NCI-H526 (cell line): Measurements from ENCODE around the gene C1QTNF9B.

Experiments
- DNase-seq, 2 experiments: peaks; one replicate each; lab custom pipeline; 2025; lab: John Stamatoyannopoulos, UW

Gene C1QTNF9B

DNA sequence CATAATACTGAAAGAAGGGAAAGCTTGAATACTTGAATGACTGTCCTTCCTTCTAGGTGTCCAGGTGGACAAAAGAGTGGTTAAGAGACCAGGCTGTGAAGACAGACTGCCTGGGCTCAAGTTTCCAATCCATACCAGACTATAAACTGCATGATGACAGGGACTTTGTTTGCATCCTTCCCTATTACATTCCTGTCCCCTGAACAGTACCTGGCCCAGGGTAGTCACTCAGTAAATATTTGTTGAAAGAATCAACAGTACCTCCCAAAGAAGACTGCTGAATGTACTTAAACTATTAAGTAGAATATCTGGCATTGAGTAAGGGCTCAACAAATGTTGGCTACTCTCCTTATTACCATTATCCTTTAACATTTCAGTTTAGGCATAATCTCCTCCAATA is 37.8 kb downstream of the C1QTNF9B start:
- DNase-seq = no peak

- DNase-seq = no peak
Measured at GRCh38 chr13:23858546-23858945, 38.8 kb downstream of the C1QTNF9B start.

- peak in 1 of 2 experiments; percentile 53 for DNase-seq
Measured at GRCh38 chr13:23856008-23856750, 41.1 kb downstream of the C1QTNF9B start.

DNA sequence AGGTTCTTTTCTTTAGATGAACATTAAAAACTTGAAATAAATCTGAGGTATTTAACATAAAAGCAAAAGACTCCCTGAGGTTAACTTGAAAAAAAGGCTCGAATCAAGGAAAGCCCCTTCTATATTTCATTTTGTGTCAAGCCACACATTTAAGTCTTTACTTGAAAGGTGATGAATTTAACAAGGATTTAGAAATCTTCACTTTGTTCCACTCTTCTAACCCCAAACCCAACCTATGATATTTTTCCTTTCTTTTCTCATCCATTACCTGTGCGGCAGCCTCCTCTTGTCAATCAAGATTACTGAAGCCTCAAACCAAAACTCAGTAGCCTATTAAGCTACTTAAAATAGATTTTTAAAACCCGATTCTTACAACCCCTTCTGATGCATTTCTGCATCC is 41.9 kb downstream of the C1QTNF9B start:
- DNase-seq = no peak

DNA sequence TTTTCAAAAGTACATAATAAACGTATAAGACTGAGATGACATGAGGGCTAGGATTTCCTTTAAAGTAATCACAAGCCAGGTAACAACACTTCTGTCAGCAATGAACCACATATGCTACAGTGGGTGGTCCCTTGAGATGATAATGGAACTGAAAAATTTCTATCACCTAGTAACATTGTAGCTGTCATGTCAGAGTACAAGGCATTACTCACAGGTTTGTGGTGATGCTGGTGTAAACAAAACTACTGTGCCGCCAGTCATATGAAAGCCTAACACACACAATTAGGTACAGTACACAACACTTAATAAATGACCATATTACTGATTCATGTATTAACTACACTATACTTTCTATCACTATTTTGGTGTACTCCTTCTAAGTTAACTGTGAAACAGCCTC is 45.0 kb downstream of the C1QTNF9B start:
- no peak for DNase-seq

GRCh38 chr13:23851106-23851505 is 46.2 kb downstream of the C1QTNF9B start:
- no peak for DNase-seq

DNA sequence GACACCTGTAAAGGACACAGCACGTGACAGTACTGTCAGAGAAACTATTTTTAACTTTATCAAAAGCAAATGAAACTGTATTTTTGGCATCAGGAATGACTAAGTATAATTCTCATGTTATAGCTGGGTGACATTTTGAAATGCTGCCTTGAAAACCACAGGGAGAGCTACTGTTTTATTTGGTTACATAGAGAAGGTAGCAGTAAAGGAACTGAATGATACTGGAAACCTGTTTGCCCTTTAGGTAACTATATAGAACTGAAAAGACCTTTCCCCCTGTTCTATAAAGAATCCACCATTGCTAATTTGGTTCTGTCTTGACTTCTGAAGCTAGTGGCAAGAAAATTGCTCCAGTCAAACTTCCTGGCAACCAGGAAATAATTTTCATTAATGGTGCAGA is 47.2 kb downstream of the C1QTNF9B start:
- no peak for DNase-seq

GRCh38 chr13:23849670-23850069 is 47.6 kb downstream of the C1QTNF9B start:
- DNase-seq = no peak

DNA sequence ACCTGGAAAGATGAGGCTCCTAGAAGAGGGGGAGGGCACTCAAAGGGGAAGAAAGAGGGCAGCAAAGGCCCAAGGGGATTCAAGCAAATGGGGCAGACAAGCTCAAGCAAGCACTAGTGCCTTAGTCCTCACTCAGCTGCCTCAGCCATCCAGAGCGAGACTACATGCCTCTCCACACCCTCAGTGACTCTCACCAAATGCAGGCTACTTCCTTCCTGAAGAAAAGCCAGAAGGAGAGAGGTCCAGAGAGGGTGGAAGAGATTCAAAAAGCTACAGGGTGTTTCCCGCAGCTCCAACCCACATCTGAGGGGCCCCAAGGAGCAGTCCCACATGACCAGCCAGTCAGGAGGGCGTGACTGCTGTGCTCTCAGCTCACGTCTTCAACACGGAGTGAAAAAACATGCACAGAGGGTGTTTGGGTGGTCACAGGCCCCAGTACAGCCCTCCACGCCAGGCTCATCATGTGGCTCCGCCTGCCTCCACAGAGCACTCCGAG is 48.6 kb downstream of the C1QTNF9B start:
- DNase-seq = no peak

DNA sequence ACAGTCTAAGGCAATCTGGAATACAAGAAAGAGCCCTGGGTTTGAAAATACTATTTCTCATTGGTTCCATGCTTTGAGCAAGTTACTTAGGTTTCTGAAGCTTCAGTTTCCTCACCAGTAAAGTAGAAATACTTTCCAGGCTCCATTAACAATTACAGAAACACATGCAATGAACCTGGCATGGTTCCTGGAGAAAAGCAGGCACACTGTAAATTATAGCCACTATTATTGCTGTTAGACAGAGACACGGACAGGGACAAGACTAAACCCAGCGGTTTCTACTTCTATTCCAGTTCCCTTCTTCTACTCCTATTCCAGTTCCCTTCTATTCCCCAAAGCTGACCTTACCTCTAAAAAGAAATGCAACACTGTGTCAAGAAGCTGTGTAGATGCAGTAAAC is 49.3 kb downstream of the C1QTNF9B start:
- no peak for DNase-seq

GRCh38 chr13:23847497-23847896 is 49.8 kb downstream of the C1QTNF9B start:
- DNase-seq = no peak

- DNase-seq = no peak
Measured at GRCh38 chr13:23845105-23845725, 52.1 kb downstream of the C1QTNF9B start.

GRCh38 chr13:23844132-23844531 is 53.2 kb downstream of the C1QTNF9B start:
- DNase-seq = no peak

DNA sequence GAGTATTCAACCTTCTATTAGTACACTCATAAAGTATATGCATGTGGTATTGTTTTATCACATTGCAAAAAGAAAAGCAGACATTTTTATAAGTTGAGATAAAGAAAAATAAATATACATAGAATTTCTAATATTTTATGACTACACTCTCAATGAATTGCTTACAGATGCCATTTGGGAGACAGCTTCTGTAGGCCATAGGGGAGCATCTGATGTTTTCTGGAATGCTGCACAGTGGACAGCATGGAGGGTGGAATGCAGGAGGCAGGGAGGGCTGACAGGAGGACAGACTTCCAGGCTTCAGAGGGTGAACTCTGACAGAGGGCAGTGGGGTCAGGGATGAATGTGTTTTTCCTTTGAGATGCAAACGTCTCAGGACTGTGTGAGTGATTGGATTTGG is 53.9 kb downstream of the C1QTNF9B start:
- DNase-seq = no peak

GRCh38 chr13:23842406-23842805 is 54.9 kb downstream of the C1QTNF9B start:
- peak in 1 of 2 experiments; percentile 39 for DNase-seq
